ENCODE results near the gene NTSR1. TPM values are rescaled to one million over a fixed set of nuclear protein-coding genes. Genes with fewer than 3 reads are reported as not detected.

The NTSR1 gene
- polyA plus RNA-seq, 3 donors, result 0.35 to 2.5 (median 0.40) TPM

DNA sequence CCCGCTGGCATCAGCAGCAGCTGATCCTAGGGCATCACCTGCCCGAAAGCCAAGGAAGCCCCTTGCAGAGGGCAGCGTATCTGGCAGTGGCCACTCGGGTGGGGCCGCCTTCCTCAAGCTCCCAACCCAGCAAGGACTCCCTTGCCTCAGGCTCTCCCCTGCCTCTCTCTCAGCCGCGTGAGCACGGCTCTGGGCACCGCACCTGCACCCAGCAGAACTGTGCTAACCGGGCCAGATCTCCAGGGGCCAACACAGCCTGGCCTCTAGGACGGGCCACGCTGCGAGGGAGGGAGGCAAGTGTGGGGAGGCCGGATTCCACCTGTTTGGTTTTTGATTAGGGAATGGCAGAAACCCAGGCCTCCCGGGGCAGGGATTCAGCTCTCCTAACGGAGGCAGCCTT is 75.9 kb downstream of the NTSR1 start:
- WGBS (ENCODE audit: insufficient coverage), result 95% methylated on average over 9 of the region's 16 CpGs
- Histone ChIP-seq H4K20me1 (ENCODE audit: insufficient read depth, low read length) (no peaks in the 10 kb centered on the region), H3K27ac (ENCODE audit: low read depth in 1 of 2, low read length in 2 of 2) (no peak overlapping the region), H2AFZ (ENCODE audit: insufficient read depth, low read depth, low read length, poor library complexity, severe bottlenecking) (no peak overlapping the region), H3K9ac (ENCODE audit: insufficient read depth, low read length, poor library complexity, severe bottlenecking) (no peak overlapping the region), H3K9me3 (replicated peaks in 1 of 2; ENCODE audit: control insufficient read depth in 1 of 2, insufficient read depth in 1 of 2, low read length in 2 of 2) (peaks cover 0 to 13% of the 10 kb centered on the region in 2 donors), H3K79me2 (ENCODE audit: insufficient read depth, low read length) (no peaks in the 10 kb centered on the region), H3K4me1 (ENCODE audit: control insufficient read depth in 1 of 2, insufficient read depth in 2 of 2, low read length in 2 of 2) (peaks cover 13 to 23% of the 10 kb centered on the region in 2 donors), H3K4me2 (replicated peaks; ENCODE audit: extremely low read depth, low read length, poor library complexity, severe bottlenecking) (no peak overlapping the region), H3K27me3 (ENCODE audit: control insufficient read depth in 2 of 2, insufficient read depth in 2 of 2, low read length in 2 of 2) (no peaks in the 10 kb centered on the region), H3K36me3 (replicated peaks in 1 of 2; ENCODE audit: control insufficient read depth in 1 of 2, insufficient read depth in 2 of 2, low read length in 2 of 2) (no peaks in the 10 kb centered on the region), H3K4me3 (replicated peaks in 1 of 3; ENCODE audit: low read depth in 2 of 3, low read length in 3 of 3) (no peak overlapping the region)
- H3K27ac Mint-ChIP-seq, result no peak overlapping the region
- H3K4me1 Mint-ChIP-seq, result peaks cover 27% of the 10 kb centered on the region
- H3K4me3 Mint-ChIP-seq, result no peak overlapping the region
- H3K27me3 Mint-ChIP-seq (ENCODE audit: low read depth in 3 of 3), result peaks cover 1 to 8% (median 7%) of the 10 kb centered on the region in 3 donors
- no peak for DNase-seq
- peaks cover 7 to 20% of the 10 kb centered on the region in 2 donors for H3K36me3 Mint-ChIP-seq
- TF ChIP-seq CTCF (IDR thresholded peaks at IDR 0.05), result no peak
- peaks cover 12 to 16% (median 15%) of the 10 kb centered on the region in 7 donors for H3K9me3 Mint-ChIP-seq
- intact Hi-C loops (cut with micrococcal nuclease), result no loop called here

DNA sequence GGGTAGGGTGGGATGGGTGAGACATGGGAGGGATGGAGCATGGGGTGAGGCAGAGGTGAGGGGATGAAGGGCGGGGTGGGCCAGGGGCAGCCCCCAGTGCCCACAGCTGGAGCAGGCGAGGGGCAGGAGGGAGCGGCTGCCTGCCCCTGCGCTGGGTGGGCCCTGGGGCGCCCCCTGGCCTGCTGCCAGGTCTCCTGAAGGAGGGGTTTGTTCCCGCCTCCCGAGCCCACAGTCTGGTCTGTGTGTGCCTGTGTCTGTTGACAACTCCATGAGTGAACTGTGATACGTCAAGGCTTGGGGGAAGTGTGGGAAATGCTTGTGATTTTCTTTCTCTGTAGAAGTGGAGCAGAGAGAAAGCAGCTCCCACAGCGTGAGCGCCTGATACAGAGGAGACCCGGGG is 76.8 kb downstream of the NTSR1 start:
- H4K20me1 ChIP-seq (ENCODE audit: insufficient read depth, low read length), result no peaks in the 10 kb centered on the region
- no peaks in the 10 kb centered on the region for H3K27me3 ChIP-seq (ENCODE audit: control insufficient read depth in 2 of 2, insufficient read depth in 2 of 2, low read length in 2 of 2)
- peaks cover 13 to 23% of the 10 kb centered on the region in 2 donors for H3K4me1 ChIP-seq (ENCODE audit: control insufficient read depth in 1 of 2, insufficient read depth in 2 of 2, low read length in 2 of 2)
- H3K36me3 Mint-ChIP-seq, result peaks cover 7 to 20% of the 10 kb centered on the region in 2 donors
- 74% methylated on average over 11 of the region's 11 CpGs for WGBS (ENCODE audit: insufficient coverage)
- no peak overlapping the region for H3K4me3 ChIP-seq (replicated peaks in 1 of 3; ENCODE audit: low read depth in 2 of 3, low read length in 3 of 3)
- DNase-seq, result no peak
- H3K79me2 ChIP-seq (ENCODE audit: insufficient read depth, low read length), result no peaks in the 10 kb centered on the region
- peaks cover 27% of the 10 kb centered on the region for H3K4me1 Mint-ChIP-seq
- H3K4me3 Mint-ChIP-seq, result no peak overlapping the region
- H3K9ac ChIP-seq (ENCODE audit: insufficient read depth, low read length, poor library complexity, severe bottlenecking), result no peak overlapping the region
- TF ChIP-seq CTCF (IDR thresholded peaks at IDR 0.05), result no peak
- intact Hi-C loops (cut with micrococcal nuclease), result no loop called here
- no peak overlapping the region for H2AFZ ChIP-seq (ENCODE audit: insufficient read depth, low read depth, low read length, poor library complexity, severe bottlenecking)
- H3K9me3 ChIP-seq (replicated peaks in 1 of 2; ENCODE audit: control insufficient read depth in 1 of 2, insufficient read depth in 1 of 2, low read length in 2 of 2), result peaks cover 0 to 13% of the 10 kb centered on the region in 2 donors
- H3K36me3 ChIP-seq (replicated peaks in 1 of 2; ENCODE audit: control insufficient read depth in 1 of 2, insufficient read depth in 2 of 2, low read length in 2 of 2), result no peaks in the 10 kb centered on the region
- no peak overlapping the region for H3K27ac ChIP-seq (ENCODE audit: low read depth in 1 of 2, low read length in 2 of 2)
- H3K9me3 Mint-ChIP-seq, result peaks cover 12 to 16% (median 15%) of the 10 kb centered on the region in 7 donors
- no peak overlapping the region for H3K4me2 ChIP-seq (replicated peaks; ENCODE audit: extremely low read depth, low read length, poor library complexity, severe bottlenecking)
- peak overlapping the region in 1 of 7 donors; percentile 8 for H3K27ac Mint-ChIP-seq
- H3K27me3 Mint-ChIP-seq (ENCODE audit: low read depth in 3 of 3), result peaks cover 1 to 6% (median 4%) of the 10 kb centered on the region in 3 donors
